Iris pigment epithelial cell (primary cell): Measurements from ENCODE around the gene C16orf78.

Experiments
- DNase-seq: peaks from one replicate; pipeline ENCODE4 v3.0.0-alpha.2; 2011; ENCODE audit warnings: low read depth

C16orf78 gene

DNA sequence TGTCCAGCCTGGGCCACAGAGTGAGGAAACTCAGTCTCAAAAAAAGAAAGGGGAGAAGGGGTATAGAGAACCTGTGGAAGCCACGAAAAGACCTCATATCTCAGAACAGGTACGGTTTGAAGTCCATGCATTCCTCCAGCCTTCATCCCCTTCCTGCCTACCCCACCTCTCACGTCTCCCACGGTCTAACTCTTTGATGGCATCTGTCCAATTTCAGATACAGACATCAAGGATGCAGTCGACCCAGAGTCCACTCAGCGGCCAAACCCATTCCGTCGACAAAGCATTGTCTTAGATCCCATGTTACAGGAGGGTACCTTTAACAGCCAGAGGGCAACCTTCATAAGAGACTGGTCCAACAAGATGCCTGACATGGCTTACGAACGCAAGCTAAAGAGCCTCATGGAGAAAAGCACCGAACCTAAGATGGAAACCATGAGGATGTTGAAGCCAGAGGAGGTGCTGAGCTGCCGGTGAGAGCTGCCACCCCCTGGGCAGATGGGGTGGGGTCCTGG is 22.7 kb downstream of the C16orf78 start:
- no peak for DNase-seq

DNA sequence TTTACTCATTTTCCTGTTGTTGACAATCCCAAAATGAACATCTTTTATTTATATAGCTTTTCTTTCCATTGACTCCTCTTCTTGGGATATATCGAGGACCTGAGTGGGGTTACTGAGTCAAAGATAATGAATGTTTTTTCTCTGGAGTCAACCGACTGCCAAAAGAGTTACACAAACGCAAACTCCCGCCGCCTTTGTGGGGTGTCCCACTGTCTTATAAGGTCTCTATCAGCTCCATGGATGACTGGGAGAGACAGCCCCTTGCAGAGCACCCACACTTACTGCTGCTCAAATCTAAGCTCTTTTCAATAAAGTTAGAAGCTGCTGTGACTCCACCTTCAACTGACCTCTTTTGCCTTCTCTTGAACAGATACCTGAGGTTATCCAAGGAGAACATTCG is 25.2 kb downstream of the C16orf78 start:
- DNase-seq: no peak

GRCh38 chr16:49399594-49400364 is 26.2 kb downstream of the C16orf78 start:
- DNase-seq: no peak

DNA sequence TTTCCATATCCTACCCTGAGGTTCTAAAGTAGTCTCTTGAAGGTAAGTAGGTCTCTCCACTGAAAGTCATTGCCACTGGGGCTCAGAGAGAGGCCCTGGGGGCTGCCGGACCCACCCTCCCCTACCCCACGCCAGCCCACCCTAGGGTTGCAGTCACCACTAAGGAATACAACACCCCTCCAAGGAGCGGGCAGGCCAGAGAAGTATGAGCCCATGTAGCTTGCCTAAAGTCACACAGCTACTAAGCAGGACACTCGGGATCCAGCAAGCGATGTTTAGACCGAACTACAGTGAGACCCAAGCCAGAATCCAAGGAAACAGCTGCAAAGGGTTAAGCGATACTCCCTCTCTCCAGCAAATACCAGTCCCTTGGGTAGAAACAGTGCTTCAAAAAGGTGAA is 27.0 kb downstream of the C16orf78 start:
- DNase-seq: no peak

DNA sequence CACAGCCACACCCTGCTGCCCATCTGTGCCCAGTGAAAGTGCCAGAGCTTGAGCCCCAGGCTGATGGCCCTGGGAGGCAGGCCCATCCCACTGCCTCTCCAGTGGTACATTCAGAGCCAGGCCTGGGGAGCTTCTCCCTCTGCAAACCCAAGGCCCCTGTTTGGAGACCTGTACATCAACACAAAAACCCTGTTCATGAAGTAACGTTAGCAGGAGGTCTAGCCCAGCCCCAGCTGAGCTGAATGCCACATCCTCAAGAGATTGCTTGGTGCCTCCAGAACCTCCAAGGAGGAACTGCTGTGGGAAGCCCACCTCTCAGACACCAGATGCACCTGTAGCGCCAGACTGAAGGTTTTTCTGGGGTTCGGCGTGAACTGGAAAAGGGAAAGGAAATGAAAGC is 31.5 kb downstream of the C16orf78 start:
- DNase-seq: no peak

GRCh38 chr16:49405530-49405929 is 31.9 kb downstream of the C16orf78 start:
- no peak for DNase-seq

- DNase-seq: peak; percentile 64
Measured at GRCh38 chr16:49407873-49408550, 34.4 kb downstream of the C16orf78 start.

GRCh38 chr16:49409121-49409520 is 35.5 kb downstream of the C16orf78 start:
- DNase-seq: no peak

DNA sequence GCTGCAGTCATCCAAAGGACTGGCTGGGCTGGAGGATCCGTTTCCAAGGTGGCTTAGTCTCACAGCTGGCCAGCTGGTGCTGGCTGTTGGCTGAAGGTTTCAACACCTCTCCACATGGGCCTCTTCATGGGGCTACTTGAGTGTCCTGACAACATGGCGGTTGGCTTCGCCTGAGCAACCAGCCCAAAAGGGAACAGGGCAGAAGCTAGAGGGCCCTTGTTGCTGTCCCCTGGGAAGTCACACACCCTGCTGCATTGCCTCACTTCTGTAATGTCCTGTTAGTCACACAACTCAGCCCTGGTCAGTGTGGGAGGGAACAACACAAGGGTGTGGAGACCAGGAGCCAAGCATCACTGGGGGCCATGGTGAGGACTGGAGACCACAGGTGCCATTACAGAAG is 36.6 kb downstream of the C16orf78 start:
- no peak for DNase-seq

- no peak for DNase-seq
Measured at GRCh38 chr16:49411121-49411970, 37.7 kb downstream of the C16orf78 start.

GRCh38 chr16:49414671-49415070 is 41.1 kb downstream of the C16orf78 start:
- no peak for DNase-seq

- no peak for DNase-seq
Measured at GRCh38 chr16:49415083-49415482, 41.5 kb downstream of the C16orf78 start.

GRCh38 chr16:49416001-49416675 is 42.5 kb downstream of the C16orf78 start:
- DNase-seq: no peak

DNA sequence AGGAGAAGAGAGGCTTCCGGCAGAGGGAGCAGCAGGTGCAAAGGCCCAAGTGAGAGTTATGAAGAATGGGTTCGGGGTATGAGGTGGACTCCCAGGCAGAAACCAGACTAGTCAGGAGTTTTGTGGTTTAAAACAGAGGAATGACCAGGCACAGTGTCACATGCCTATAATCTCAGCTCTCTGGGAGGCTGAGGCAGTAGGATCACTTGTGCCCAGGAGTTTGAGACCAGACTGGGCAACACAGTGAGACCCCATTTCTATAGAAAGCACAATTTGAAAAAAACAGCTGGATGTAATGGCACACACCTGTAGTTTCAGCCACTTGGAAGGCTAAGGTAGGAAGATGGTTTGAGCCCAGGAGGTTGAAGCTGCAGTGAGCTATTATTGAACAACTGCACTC is 43.8 kb downstream of the C16orf78 start:
- DNase-seq: no peak

DNA sequence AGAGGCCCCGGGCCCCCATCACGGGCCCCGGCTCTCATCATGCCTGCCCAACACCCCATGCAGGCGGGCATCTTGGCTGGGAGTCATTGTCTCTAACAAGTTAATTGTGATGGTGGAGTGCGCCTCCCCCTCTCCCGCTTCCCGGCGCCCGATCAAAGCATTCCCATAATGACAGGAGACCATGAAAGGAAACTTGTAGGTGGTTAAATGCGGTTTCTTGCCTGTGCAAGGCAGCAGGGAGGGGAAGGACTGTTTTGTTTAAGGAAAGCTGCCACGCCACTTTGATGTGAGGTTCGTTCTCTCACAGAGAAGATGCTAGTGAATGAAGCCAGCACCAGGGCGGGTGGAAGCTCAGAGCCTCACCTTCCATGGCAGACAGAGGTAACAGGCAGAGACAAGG is 45.4 kb downstream of the C16orf78 start:
- DNase-seq: no peak

DNA sequence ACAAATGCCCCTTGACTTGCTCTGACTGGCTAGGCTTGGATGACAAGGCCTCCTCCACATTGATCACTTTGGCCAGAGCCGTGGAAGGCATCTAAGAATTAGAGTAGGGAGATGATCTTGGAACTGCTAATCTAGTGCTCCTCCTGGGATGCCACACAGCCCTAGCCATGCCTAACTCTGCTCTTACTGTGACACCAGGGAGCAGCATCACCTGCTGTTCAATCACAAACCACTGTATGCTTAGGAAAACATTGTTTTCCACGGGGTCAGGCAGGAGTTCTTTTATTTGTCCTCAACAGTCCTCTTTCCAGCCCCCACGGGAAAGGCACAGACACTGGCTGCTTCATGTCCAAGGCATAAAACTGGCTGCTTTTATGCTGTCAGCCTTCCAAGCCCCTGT is 46.3 kb downstream of the C16orf78 start:
- DNase-seq: no peak

GRCh38 chr16:49422896-49423295 is 49.3 kb downstream of the C16orf78 start:
- no peak for DNase-seq

GRCh38 chr16:49424961-49425360 is 51.4 kb downstream of the C16orf78 start:
- no peak for DNase-seq

DNA sequence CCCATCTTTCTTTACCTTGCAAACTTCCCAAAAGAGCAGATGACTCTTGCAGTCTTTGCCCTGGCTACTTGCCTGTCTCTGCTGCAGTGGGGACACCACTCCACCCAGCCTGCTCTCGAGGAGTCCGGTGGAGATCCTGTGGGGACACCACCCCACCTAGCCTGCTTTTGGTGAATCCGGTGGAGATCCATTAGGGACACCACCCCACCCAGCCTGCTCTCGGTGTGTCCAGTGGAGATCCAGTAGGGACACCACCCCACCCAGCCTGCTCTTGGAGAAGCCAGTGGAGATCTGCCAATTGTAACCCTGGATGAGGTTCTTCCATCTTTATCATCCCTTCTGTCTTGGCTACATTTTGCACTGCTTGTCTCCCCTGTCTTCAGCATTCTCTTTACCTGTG is 54.2 kb downstream of the C16orf78 start:
- no peak for DNase-seq

DNA sequence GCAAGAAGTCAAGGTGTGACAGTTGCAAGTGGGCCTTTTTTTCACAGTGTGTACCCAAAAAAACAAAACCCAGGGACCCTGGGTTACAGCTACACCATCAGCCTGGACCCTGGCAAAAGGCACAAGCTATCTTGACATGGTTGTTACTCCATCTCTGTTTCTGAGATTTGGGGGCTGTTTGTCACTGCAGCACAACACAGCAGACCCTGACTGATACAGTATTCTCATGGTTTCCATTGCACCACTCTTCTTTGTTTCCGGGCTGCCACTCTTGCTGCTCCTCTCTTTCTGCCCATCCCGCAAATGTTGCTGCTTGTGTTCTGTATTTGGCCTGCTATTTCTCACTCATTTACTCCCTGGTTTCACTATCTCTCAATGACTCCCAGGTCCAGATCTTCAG is 55.2 kb downstream of the C16orf78 start:
- no peak for DNase-seq

DNA sequence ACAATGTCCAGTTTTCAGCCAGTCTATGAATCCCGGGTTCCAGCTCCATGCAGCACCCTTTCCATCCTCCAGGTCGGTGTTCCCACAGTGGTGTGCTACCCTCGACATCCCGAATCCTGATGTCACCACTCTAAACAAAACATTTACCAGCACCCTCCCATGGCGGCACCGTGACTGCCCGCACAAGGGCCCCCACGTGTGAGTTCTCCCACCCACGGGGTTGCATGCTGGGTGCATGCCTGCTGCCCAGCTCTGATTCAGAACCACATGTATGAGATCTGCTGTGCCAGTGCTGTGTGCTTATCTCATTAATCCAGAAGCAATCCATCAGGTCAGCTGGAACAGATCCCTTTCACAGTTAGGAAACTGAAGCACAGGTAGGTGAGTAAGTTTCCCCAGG is 57.4 kb downstream of the C16orf78 start:
- DNase-seq: no peak
